ENCODE measurements around the gene EEF1G. TPM values are rescaled to one million over a fixed set of nuclear protein-coding genes. Genes with fewer than 3 reads are reported as not detected.

Gene EEF1G
- polyA plus RNA-seq, 1 donor from 2014 or later = 1,555 TPM

DNA sequence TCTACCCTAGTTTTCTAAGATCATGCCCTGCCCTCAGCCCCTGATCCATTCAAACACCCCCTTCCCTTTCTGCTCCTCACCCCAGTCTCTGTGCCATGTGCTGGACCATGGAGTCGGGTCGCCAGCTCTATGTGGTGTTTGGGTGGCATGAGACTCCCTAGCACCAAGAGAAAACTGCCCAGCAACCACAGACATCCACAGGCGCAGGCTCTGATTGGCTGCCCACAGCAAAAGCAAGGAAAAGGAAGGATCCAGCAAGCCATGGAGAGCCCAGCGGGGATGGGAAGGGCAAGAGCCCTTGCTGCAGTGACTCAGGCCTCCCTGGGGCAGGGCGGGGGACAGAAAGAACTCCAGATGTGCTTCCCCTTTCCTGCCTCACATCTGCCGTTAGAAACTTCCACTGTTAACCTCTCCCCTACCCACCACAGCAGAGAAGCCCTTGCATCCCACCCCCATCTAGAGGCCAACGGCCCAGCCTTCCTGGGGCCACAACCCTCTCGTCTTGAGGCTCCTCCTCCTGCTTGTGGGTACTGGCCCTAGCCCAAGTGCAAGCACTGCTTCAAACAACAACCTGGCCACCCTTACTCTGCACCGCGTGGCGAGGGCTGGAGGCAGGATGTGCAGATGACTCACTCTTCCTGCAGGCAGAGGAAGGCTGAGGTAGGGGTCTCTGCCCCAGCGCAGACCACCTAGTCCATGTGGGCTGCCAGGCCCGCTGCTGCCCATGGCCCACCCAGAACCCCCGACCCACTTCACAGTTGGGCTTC is 17.4 kb downstream of the EEF1G start:
- TF ChIP-seq SMC3 (conservative IDR thresholded peaks at IDR 0.05; ENCODE audit: poor library complexity) (no peak), POLR2AphosphoS5 (IDR thresholded peaks at IDR 0.05) (no peak), MXI1 (conservative IDR thresholded peaks at IDR 0.05; ENCODE audit: poor library complexity, severe bottlenecking) (no peak), TAF1 (IDR thresholded peaks at IDR 0.05; ENCODE audit: low read depth) (no peak), RAD21 (conservative IDR thresholded peaks at IDR 0.05) (no peak), EP300 (conservative IDR thresholded peaks at IDR 0.05; ENCODE audit: poor library complexity, severe bottlenecking) (no peak), EZH2 (IDR thresholded peaks at IDR 0.05; ENCODE audit: borderline replicate concordance, insufficient read depth, low read length, poor library complexity, severe bottlenecking) (no peak)
- TF ChIP-seq, protein P1, sequence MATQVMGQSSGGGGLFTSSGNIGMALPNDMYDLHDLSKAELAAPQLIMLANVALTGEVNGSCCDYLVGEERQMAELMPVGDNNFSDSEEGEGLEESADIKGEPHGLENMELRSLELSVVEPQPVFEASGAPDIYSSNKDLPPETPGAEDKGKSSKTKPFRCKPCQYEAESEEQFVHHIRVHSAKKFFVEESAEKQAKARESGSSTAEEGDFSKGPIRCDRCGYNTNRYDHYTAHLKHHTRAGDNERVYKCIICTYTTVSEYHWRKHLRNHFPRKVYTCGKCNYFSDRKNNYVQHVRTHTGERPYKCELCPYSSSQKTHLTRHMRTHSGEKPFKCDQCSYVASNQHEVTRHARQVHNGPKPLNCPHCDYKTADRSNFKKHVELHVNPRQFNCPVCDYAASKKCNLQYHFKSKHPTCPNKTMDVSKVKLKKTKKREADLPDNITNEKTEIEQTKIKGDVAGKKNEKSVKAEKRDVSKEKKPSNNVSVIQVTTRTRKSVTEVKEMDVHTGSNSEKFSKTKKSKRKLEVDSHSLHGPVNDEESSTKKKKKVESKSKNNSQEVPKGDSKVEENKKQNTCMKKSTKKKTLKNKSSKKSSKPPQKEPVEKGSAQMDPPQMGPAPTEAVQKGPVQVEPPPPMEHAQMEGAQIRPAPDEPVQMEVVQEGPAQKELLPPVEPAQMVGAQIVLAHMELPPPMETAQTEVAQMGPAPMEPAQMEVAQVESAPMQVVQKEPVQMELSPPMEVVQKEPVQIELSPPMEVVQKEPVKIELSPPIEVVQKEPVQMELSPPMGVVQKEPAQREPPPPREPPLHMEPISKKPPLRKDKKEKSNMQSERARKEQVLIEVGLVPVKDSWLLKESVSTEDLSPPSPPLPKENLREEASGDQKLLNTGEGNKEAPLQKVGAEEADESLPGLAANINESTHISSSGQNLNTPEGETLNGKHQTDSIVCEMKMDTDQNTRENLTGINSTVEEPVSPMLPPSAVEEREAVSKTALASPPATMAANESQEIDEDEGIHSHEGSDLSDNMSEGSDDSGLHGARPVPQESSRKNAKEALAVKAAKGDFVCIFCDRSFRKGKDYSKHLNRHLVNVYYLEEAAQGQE (IDR thresholded peaks at IDR 0.05; ENCODE audit: borderline replicate concordance) = no peak
- TF ChIP-seq, protein P2, sequence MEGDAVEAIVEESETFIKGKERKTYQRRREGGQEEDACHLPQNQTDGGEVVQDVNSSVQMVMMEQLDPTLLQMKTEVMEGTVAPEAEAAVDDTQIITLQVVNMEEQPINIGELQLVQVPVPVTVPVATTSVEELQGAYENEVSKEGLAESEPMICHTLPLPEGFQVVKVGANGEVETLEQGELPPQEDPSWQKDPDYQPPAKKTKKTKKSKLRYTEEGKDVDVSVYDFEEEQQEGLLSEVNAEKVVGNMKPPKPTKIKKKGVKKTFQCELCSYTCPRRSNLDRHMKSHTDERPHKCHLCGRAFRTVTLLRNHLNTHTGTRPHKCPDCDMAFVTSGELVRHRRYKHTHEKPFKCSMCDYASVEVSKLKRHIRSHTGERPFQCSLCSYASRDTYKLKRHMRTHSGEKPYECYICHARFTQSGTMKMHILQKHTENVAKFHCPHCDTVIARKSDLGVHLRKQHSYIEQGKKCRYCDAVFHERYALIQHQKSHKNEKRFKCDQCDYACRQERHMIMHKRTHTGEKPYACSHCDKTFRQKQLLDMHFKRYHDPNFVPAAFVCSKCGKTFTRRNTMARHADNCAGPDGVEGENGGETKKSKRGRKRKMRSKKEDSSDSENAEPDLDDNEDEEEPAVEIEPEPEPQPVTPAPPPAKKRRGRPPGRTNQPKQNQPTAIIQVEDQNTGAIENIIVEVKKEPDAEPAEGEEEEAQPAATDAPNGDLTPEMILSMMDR (IDR thresholded peaks at IDR 0.05; ENCODE audit: poor library complexity, severe bottlenecking) = no peak
- H3F3A ChIP-seq (ENCODE audit: insufficient read depth, low read length, poor library complexity, severe bottlenecking) = no peaks in the 10 kb centered on the region
- no peaks in the 10 kb centered on the region for H3K9me2 ChIP-seq (ENCODE audit: insufficient read depth, low read length)
- no peak overlapping the region for H3K4me3 ChIP-seq (ENCODE audit: low read length)
- no peak overlapping the region for H3K27ac ChIP-seq (ENCODE audit: low read length)
- no peaks in the 10 kb centered on the region for H3K9me3 ChIP-seq (ENCODE audit: low read length)
- no peaks in the 10 kb centered on the region for H3K79me2 ChIP-seq (replicated peaks; ENCODE audit: insufficient read depth, low read length)
- no peaks in the 10 kb centered on the region for H4K20me1 ChIP-seq (ENCODE audit: insufficient read depth)
- no peaks in the 10 kb centered on the region for H3K36me3 ChIP-seq (ENCODE audit: insufficient read depth, low read length)
- no peak overlapping the region for H2AFZ ChIP-seq (ENCODE audit: low read depth, low read length)
- H3K27me3 ChIP-seq (ENCODE audit: insufficient read depth, low read depth, low read length) = no peaks in the 10 kb centered on the region
- no peak overlapping the region for H3K9ac ChIP-seq (ENCODE audit: low read length)
- H3K4me2 ChIP-seq (ENCODE audit: low read length) = no peak overlapping the region

DNA sequence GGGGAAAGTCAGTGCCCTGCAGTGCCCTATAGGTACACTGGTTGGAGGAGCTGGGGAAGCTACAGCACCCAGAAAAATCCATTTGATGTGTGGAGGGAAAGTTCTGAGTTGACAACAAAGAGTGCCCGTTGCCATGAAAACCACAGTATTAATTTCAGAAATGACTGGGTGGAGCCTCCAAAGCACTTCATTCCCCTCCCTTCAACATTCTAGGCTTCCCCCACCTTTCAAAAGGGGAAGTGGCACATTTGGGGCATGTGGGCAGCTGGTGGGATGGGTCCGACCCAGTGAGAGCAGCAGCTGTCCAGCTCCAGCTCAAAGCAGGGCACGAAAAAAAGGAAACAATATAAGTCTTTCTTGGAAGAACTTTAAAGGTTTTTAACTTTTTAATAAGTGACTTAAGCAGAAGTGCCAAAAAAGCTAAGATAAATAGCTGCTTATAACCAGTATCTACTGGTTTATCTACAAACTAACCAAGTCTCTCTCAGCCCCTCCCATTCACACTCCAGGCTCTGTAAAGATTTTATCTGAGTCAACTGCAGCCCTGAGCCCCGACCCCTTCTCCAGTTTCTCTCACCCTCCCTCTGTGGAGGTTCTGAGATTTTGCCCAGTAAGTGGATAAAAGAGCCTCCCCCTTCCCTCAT is 18.1 kb downstream of the EEF1G start:
- H3K36me3 ChIP-seq (ENCODE audit: insufficient read depth, low read length) = no peaks in the 10 kb centered on the region
- H3K9me2 ChIP-seq (ENCODE audit: insufficient read depth, low read length) = no peaks in the 10 kb centered on the region
- H3K27me3 ChIP-seq (ENCODE audit: insufficient read depth, low read depth, low read length) = no peaks in the 10 kb centered on the region
- no peaks in the 10 kb centered on the region for H3K9me3 ChIP-seq (ENCODE audit: low read length)
- no peaks in the 10 kb centered on the region for H4K20me1 ChIP-seq (ENCODE audit: insufficient read depth)
- H3F3A ChIP-seq (ENCODE audit: insufficient read depth, low read length, poor library complexity, severe bottlenecking) = no peaks in the 10 kb centered on the region
- no peak overlapping the region for H3K4me3 ChIP-seq (ENCODE audit: low read length)
- no peak overlapping the region for H3K27ac ChIP-seq (ENCODE audit: low read length)
- H3K9ac ChIP-seq (ENCODE audit: low read length) = no peak overlapping the region
- no peak overlapping the region for H2AFZ ChIP-seq (ENCODE audit: low read depth, low read length)
- H3K4me2 ChIP-seq (ENCODE audit: low read length) = no peak overlapping the region
- no peaks in the 10 kb centered on the region for H3K79me2 ChIP-seq (replicated peaks; ENCODE audit: insufficient read depth, low read length)
- TF ChIP-seq, protein P1 (IDR thresholded peaks at IDR 0.05; ENCODE audit: borderline replicate concordance) = no peak
- TF ChIP-seq POLR2AphosphoS5 (IDR thresholded peaks at IDR 0.05) = no peak
- no peak for TF ChIP-seq SMC3 (conservative IDR thresholded peaks at IDR 0.05; ENCODE audit: poor library complexity)
- TF ChIP-seq RAD21 (conservative IDR thresholded peaks at IDR 0.05) = no peak
- TF ChIP-seq MXI1 (conservative IDR thresholded peaks at IDR 0.05; ENCODE audit: poor library complexity, severe bottlenecking) = no peak
- no peak for TF ChIP-seq TAF1 (IDR thresholded peaks at IDR 0.05; ENCODE audit: low read depth)
- TF ChIP-seq EP300 (conservative IDR thresholded peaks at IDR 0.05; ENCODE audit: poor library complexity, severe bottlenecking) = no peak
- TF ChIP-seq, protein P2 (IDR thresholded peaks at IDR 0.05; ENCODE audit: poor library complexity, severe bottlenecking) = no peak
- TF ChIP-seq EZH2 (IDR thresholded peaks at IDR 0.05; ENCODE audit: borderline replicate concordance, insufficient read depth, low read length, poor library complexity, severe bottlenecking) = no peak

Data from neural cell (in vitro differentiated cells).